HAP-1 (cell line): ENCODE results near the gene TFAP2D.

Experiments
- DNase-seq, 2 experiments: peaks; one replicate each; pipeline ENCODE4 v3.0.0-alpha.2; 2016 to 2020; ENCODE audit warnings: low spot score in 2 of 2
- H3K27me3 ChIP-seq: fragments of 250-450 bp; sonication (Bioruptor Pico); 2 replicates; pipeline ENCODE4 v1.5.1; 2020; ENCODE audit warnings: low read depth, mild to moderate bottlenecking, moderate library complexity
- H3K36me3 ChIP-seq: fragments of 250-450 bp; sonication (Bioruptor Pico); replicated peaks from 2 replicates; pipeline ENCODE4 v1.5.1; 2020; ENCODE audit warnings: mild to moderate bottlenecking
- H3K4me1 ChIP-seq: fragments of 250-450 bp; sonication (Bioruptor Pico); 2 replicates; pipeline ENCODE4 v1.5.1; 2020; ENCODE audit warnings: mild to moderate bottlenecking
- H3K4me3 ChIP-seq: fragments of 250-450 bp; sonication (Bioruptor Pico); 2 replicates; pipeline ENCODE4 v1.5.1; 2020; ENCODE audit warnings: mild to moderate bottlenecking, moderate library complexity
- H3K9me3 ChIP-seq: fragments of 250-450 bp; sonication (Bioruptor Pico); 2 replicates; pipeline ENCODE4 v1.5.1; 2020; ENCODE audit warnings: mild to moderate bottlenecking, moderate library complexity
- in situ Hi-C: fragments of 300-500 bp; cut with MboI; formaldehyde crosslinking; loops from 3 replicates; pipeline ENCODE4 v1.14.3; 2020; ENCODE audit warnings: low sequenced_read_pairs, inconsistent platforms, mixed read lengths

The TFAP2D gene

GRCh38 chr6:50711686-50712085 is 1.6 kb upstream of the TFAP2D start:
- in situ Hi-C loops = no loop called here
- no peak for DNase-seq
- 0 out of 2 replicates have a peak, but pooled peaks cover under 1% of the 10 kb centered on the region for H3K4me1 ChIP-seq
- H3K9me3 ChIP-seq = no peaks in the 10 kb centered on the region
- no peak overlapping the region for H3K4me3 ChIP-seq
- H3K27me3 ChIP-seq = peaks cover 22% of the 10 kb centered on the region
- no peaks in the 10 kb centered on the region for H3K36me3 ChIP-seq

GRCh38 chr6:50712291-50712690 is 1.0 kb upstream of the TFAP2D start:
- in situ Hi-C loops = no loop called here
- peaks cover 7% of the 10 kb centered on the region for H3K4me1 ChIP-seq
- DNase-seq = no peak
- H3K36me3 ChIP-seq = no peaks in the 10 kb centered on the region
- peaks cover 22% of the 10 kb centered on the region for H3K27me3 ChIP-seq
- no peak overlapping the region for H3K4me3 ChIP-seq
- no peaks in the 10 kb centered on the region for H3K9me3 ChIP-seq

- in situ Hi-C loops = no loop called here
These were observed 706 bp downstream of the TFAP2D start for GRCh38 chr6:50713977-50714486.

GRCh38 chr6:50714487-50715379 is 1.4 kb downstream of the TFAP2D start:
- H3K4me1 ChIP-seq = peaks cover 11% of the 10 kb centered on the region
- no peaks in the 10 kb centered on the region for H3K36me3 ChIP-seq
- DNase-seq = no peak
- in situ Hi-C loops = no loop called here
- no peak overlapping the region for H3K4me3 ChIP-seq
- peaks cover 17% of the 10 kb centered on the region for H3K27me3 ChIP-seq
- no peaks in the 10 kb centered on the region for H3K9me3 ChIP-seq

More at GRCh38 chr6:50713977-50714486, 706 bp downstream of the TFAP2D start:
- no peaks in the 10 kb centered on the region for H3K36me3 ChIP-seq
- H3K9me3 ChIP-seq = no peaks in the 10 kb centered on the region
- peaks cover 17% of the 10 kb centered on the region for H3K27me3 ChIP-seq
- H3K4me3 ChIP-seq = no peak overlapping the region
- no peak for DNase-seq
- H3K4me1 ChIP-seq = peaks cover 11% of the 10 kb centered on the region

GRCh38 chr6:50716899-50717509 is 3.7 kb downstream of the TFAP2D start:
- H3K4me3 ChIP-seq = no peak overlapping the region
- in situ Hi-C loops = no loop called here
- DNase-seq = peak; percentile 10 to 44
- H3K27me3 ChIP-seq = peaks cover 18% of the 10 kb centered on the region
- no peaks in the 10 kb centered on the region for H3K9me3 ChIP-seq
- H3K4me1 ChIP-seq = peaks cover 11% of the 10 kb centered on the region
- H3K36me3 ChIP-seq = no peaks in the 10 kb centered on the region

- H3K36me3 ChIP-seq = no peaks in the 10 kb centered on the region
- peaks cover 18% of the 10 kb centered on the region for H3K27me3 ChIP-seq
- no peaks in the 10 kb centered on the region for H3K9me3 ChIP-seq
- H3K4me3 ChIP-seq = no peak overlapping the region
- no peak for DNase-seq
- peaks cover 11% of the 10 kb centered on the region for H3K4me1 ChIP-seq
- in situ Hi-C loops = no loop called here
These were observed 4.6 kb downstream of the TFAP2D start for GRCh38 chr6:50717734-50718457.

GRCh38 chr6:50718566-50718965 is 5.2 kb downstream of the TFAP2D start:
- in situ Hi-C loops = no loop called here

GRCh38 chr6:50720623-50721022 is 7.3 kb downstream of the TFAP2D start:
- Histone ChIP-seq H3K36me3 (no peaks in the 10 kb centered on the region), H3K4me3 (no peak overlapping the region), H3K9me3 (no peaks in the 10 kb centered on the region), H3K27me3 (peaks cover 6% of the 10 kb centered on the region), H3K4me1 (peaks cover 11% of the 10 kb centered on the region)
- in situ Hi-C loops = no loop called here
- DNase-seq = peak in 1 of 2 experiments; percentile 22

More at GRCh38 chr6:50718566-50718965, 5.2 kb downstream of the TFAP2D start:
- no peak for DNase-seq
- H3K36me3 ChIP-seq = no peaks in the 10 kb centered on the region
- H3K27me3 ChIP-seq = peaks cover 15% of the 10 kb centered on the region
- H3K9me3 ChIP-seq = no peaks in the 10 kb centered on the region
- H3K4me3 ChIP-seq = no peak overlapping the region
- peaks cover 11% of the 10 kb centered on the region for H3K4me1 ChIP-seq

- no peak for DNase-seq
- peaks cover 7% of the 10 kb centered on the region for H3K4me1 ChIP-seq
- H3K9me3 ChIP-seq = no peaks in the 10 kb centered on the region
- in situ Hi-C loops = no loop called here
- peaks cover 3% of the 10 kb centered on the region for H3K27me3 ChIP-seq
- H3K36me3 ChIP-seq = no peaks in the 10 kb centered on the region
- H3K4me3 ChIP-seq = no peak overlapping the region
These were observed 8.7 kb downstream of the TFAP2D start for GRCh38 chr6:50721978-50722377.

- in situ Hi-C loops = no loop called here
- Histone ChIP-seq H3K36me3 (no peaks in the 10 kb centered on the region), H3K27me3 (peaks cover 3% of the 10 kb centered on the region), H3K4me3 (no peak overlapping the region), H3K4me1 (no peaks in the 10 kb centered on the region), H3K9me3 (no peaks in the 10 kb centered on the region)
- DNase-seq = no peak
These were observed 9.7 kb downstream of the TFAP2D start for GRCh38 chr6:50722829-50723554.

GRCh38 chr6:50724381-50725124 is 11.2 kb downstream of the TFAP2D start:
- DNase-seq = no peak

GRCh38 chr6:50734488-50734887 is 21.2 kb downstream of the TFAP2D start:
- no peaks in the 10 kb centered on the region for H3K36me3 ChIP-seq
- in situ Hi-C loops = no loop called here
- DNase-seq = no peak

More at GRCh38 chr6:50724381-50725124, 11.2 kb downstream of the TFAP2D start:
- H3K9me3 ChIP-seq = no peaks in the 10 kb centered on the region
- no peak overlapping the region for H3K4me3 ChIP-seq
- no peaks in the 10 kb centered on the region for H3K36me3 ChIP-seq
- peaks cover 3% of the 10 kb centered on the region for H3K27me3 ChIP-seq
- H3K4me1 ChIP-seq = no peaks in the 10 kb centered on the region
- in situ Hi-C loops = no loop called here

More at GRCh38 chr6:50734488-50734887, 21.2 kb downstream of the TFAP2D start:
- Histone ChIP-seq H3K27me3 (no peaks in the 10 kb centered on the region), H3K4me1 (no peaks in the 10 kb centered on the region), H3K4me3 (no peak overlapping the region), H3K9me3 (no peaks in the 10 kb centered on the region)
